ENCODE data around the gene NEUROD6. TPM values are rescaled to one million over a fixed set of nuclear protein-coding genes. Genes with fewer than 3 reads are reported as not detected.

NEUROD6 gene
- total RNA-seq = not detected in 2 replicates

DNA sequence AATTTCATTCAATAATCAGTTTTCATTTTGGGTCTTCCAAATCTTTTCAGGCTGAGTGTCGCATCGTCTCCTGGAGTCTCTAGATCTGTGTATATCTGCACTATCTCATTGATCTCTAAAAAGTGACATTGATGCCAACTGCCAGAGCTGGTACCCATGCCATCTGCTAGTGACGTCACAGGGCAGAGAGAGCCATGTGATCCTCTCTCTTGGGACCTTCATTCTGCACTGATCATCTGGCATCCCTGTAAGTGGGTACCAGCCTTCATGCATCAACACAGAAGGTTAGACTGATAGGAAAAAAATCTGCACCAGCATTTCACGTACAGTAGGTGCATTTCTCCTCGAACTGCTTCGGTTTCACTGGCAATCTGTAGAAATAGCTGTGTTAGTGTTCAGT is at the start of gene NEUROD6:
TSS of gene NEUROD6 (minus strand) at position 124 of the 400 bp plus-strand sequence. CDS start 1,458 bp downstream, outside the sequence.

Other genes with a start within 250 kb of the NEUROD6 start
- gene ITPRID1, start 173.4 kb upstream of the NEUROD6 start, total RNA-seq = not detected in 2 replicates

Data from bronchus fibroblast of lung (primary cell).